SU-DHL-6 (cell line): ENCODE data around the gene PRPF31.

Experiments used
- H2AFZ ChIP-seq: fragments of 200-600 bp; sonication (generic); 2 replicates; pipeline ENCODE4 v1.6.1; 2014; ENCODE audit warnings: low read depth, mild to moderate bottlenecking, moderate library complexity, mixed read lengths, antibody characterized with exemption, low read length; ENCODE audit not compliant: severe bottlenecking
- H3F3A ChIP-seq: fragments of 200-600 bp; shearing (Covaris generic); 2 replicates; pipeline ENCODE4 v1.6.0; 2016; ENCODE audit warnings: antibody characterized with exemption, mild to moderate bottlenecking; ENCODE audit not compliant: insufficient read depth
- H3K27ac ChIP-seq: fragments of 200-600 bp; sonication (generic); 2 replicates; pipeline ENCODE4 v1.5.1; 2016; ENCODE audit warnings: low read depth, mild to moderate bottlenecking, low read length, moderate library complexity, mixed read lengths
- H3K27me3 ChIP-seq: fragments of 200-600 bp; sonication (generic), shearing (Covaris generic); 2 replicates; pipeline ENCODE4 v1.6.0; 2014; ENCODE audit warnings: mild to moderate bottlenecking, low read length
- H3K36me3 ChIP-seq: fragments of 200-600 bp; sonication (generic); 2 replicates; pipeline ENCODE4 v1.6.1; 2014; ENCODE audit warnings: mild to moderate bottlenecking, low read length, mixed read lengths
- H3K4me2 ChIP-seq: fragments of 300-600, 200-600 bp; shearing (Covaris generic), sonication (generic); 2 replicates; pipeline ENCODE4 v1.6.0; 2014; ENCODE audit warnings: low read length, low read depth, mild to moderate bottlenecking; ENCODE audit not compliant: poor library complexity, severe bottlenecking
- H3K4me3 ChIP-seq: fragments of 200-600 bp; sonication (generic); 2 replicates; pipeline ENCODE4 v1.5.1; 2014; ENCODE audit warnings: antibody characterized with exemption, low read length, mild to moderate bottlenecking, mixed read lengths; ENCODE audit not compliant: insufficient read depth, poor library complexity, severe bottlenecking
- H3K79me2 ChIP-seq: fragments of 200-600 bp; sonication (generic); 2 replicates; pipeline ENCODE4 v1.6.1; 2014; ENCODE audit warnings: mild to moderate bottlenecking, low read length, moderate library complexity; ENCODE audit not compliant: insufficient read depth
- H3K9ac ChIP-seq: fragments of 200-600 bp; sonication (generic); 2 replicates; pipeline ENCODE4 v1.7.0; 2014; ENCODE audit warnings: mild to moderate bottlenecking, low read length
- H3K9me2 ChIP-seq: fragments of 200-600 bp; sonication (generic); replicated peaks from 2 replicates; pipeline ENCODE4 v1.6.1; 2014; ENCODE audit warnings: low read length; ENCODE audit not compliant: insufficient read depth
- H3K9me3 ChIP-seq: fragments of 200-600 bp; sonication (generic); 2 replicates; pipeline ENCODE4 v1.6.1; 2014; ENCODE audit warnings: low read length, mixed read lengths; ENCODE audit not compliant: insufficient read depth
- H4K20me1 ChIP-seq: fragments of 200-600 bp; sonication (generic); 2 replicates; pipeline ENCODE4 v1.6.1; 2014; ENCODE audit warnings: low read depth, mild to moderate bottlenecking, antibody characterized with exemption, low read length, moderate library complexity, mixed read lengths
- EZH2phosphoT487 ChIP-seq: fragments of 200-600 bp; sonication (generic), shearing (Covaris generic); conservative IDR thresholded peaks from 2 replicates; pipeline ENCODE4 v1.6.1; 2018; ENCODE audit warnings: mild to moderate bottlenecking, antibody characterized with exemption, low read length, moderate library complexity, mixed read lengths
- TF ChIP-seq, protein P1 (sequence below): fragments of 200-600 bp; sonication (generic); IDR thresholded peaks from one replicate; pipeline ENCODE4 v1.5.1; 2017; ENCODE audit warnings: antibody characterized with exemption, mild to moderate bottlenecking, low read length, moderate library complexity; ENCODE audit not compliant: insufficient read depth, poor library complexity, severe bottlenecking

The PRPF31 gene

DNA sequence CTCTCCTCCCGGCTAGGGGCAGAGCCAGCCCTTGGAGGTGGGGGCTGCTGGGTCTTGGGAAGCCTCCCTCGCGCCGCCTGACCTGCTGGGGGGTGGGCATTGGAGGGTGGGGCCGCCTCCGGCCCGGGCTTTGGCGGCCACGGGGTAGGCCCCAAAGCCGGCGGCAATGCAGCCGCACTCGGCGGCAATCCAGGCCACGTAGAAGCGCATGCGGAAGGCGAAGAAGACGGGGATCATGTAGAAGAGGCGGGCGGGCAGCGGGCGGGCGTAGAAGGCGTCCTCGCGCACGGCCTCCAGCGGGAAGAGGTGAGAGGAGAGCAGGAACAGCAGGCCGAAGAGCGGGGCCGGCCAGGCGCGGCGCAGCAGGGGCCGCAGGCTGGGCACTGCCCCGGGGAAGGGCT is 65.1 kb downstream of the PRPF31 start:
- 0 out of 2 replicates have a peak, but pooled peaks cover 5% of the 10 kb centered on the region for H3F3A ChIP-seq
- H3K27ac ChIP-seq, result no peak overlapping the region

More for the DNA sequence above, 65.1 kb downstream of the PRPF31 start:
- Histone ChIP-seq H4K20me1 (no peaks in the 10 kb centered on the region), H3K79me2 (no peaks in the 10 kb centered on the region), H2AFZ (no peak overlapping the region), H3K9ac (no peak overlapping the region), H3K27me3 (no peaks in the 10 kb centered on the region), H3K9me2 (no peaks in the 10 kb centered on the region), H3K4me3 (no peak overlapping the region), H3K9me3 (no peaks in the 10 kb centered on the region), H3K36me3 (no peaks in the 10 kb centered on the region), H3K4me2 (no peak overlapping the region)
- TF ChIP-seq, protein P1, sequence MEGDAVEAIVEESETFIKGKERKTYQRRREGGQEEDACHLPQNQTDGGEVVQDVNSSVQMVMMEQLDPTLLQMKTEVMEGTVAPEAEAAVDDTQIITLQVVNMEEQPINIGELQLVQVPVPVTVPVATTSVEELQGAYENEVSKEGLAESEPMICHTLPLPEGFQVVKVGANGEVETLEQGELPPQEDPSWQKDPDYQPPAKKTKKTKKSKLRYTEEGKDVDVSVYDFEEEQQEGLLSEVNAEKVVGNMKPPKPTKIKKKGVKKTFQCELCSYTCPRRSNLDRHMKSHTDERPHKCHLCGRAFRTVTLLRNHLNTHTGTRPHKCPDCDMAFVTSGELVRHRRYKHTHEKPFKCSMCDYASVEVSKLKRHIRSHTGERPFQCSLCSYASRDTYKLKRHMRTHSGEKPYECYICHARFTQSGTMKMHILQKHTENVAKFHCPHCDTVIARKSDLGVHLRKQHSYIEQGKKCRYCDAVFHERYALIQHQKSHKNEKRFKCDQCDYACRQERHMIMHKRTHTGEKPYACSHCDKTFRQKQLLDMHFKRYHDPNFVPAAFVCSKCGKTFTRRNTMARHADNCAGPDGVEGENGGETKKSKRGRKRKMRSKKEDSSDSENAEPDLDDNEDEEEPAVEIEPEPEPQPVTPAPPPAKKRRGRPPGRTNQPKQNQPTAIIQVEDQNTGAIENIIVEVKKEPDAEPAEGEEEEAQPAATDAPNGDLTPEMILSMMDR, result no peak
- no peak for TF ChIP-seq EZH2phosphoT487
